MM.1S (cell line): Measurements from ENCODE around the gene RGS12.

ENCODE experiments used
- CTCF ChIP-seq: fragments of 300-600 bp; sonication (generic); IDR thresholded peaks from 2 replicates; pipeline ENCODE4 v1.5.1; 2016; ENCODE audit warnings: antibody characterized with exemption, low read length, mixed read lengths
- EZH2phosphoT487 ChIP-seq: fragments of 300-600 bp; sonication (generic); IDR thresholded peaks from 2 replicates; pipeline ENCODE4 v1.6.1; 2018; ENCODE audit warnings: antibody characterized with exemption, low read length

DNA sequence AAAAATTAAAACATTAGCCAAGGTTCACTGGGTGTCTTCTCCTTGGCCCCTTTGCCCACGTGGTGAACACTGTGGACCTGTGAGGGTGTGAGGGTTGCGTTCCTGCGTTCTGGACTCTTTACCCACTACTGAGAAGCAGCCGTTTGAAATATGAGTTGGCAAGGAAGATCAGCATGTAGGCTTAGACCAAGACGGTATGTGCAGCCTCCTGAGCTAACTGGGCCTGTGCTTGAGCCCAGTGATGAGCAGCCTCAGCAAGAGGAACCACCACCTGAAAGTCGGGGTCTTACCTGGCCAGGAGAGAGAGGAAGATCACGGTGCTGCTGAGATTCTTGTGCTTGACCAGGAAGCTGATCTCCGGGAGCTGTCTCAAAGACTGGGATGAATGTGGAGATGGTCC lies 19.5 kb downstream of the RGS12 start:
- no peak for TF ChIP-seq CTCF
- no peak for TF ChIP-seq EZH2phosphoT487
